ENCODE data around the gene ARHGAP22. TPM values are rescaled to one million over a fixed set of nuclear protein-coding genes. Genes with fewer than 3 reads are reported as not detected.

ARHGAP22 gene
- total RNA-seq, 2 experiments from 2014 or later: 0.25 TPM; not detected in 1

- no peak for DNase-seq
- POLR2A ChIA-PET: no interaction called here
- H3K9me3 Mint-ChIP-seq: no peaks in the 10 kb centered on the region
- H3K36me3 Mint-ChIP-seq (ENCODE audit: low read depth): no peaks in the 10 kb centered on the region
- H3K27ac Mint-ChIP-seq: no peak overlapping the region
- H3K27me3 Mint-ChIP-seq: no peaks in the 10 kb centered on the region
- CTCF ChIA-PET: no interaction called here
- H3K4me1 Mint-ChIP-seq: peaks cover 2% of the 10 kb centered on the region
- H3K4me3 Mint-ChIP-seq: no peak overlapping the region
These were observed 138.1 kb downstream of the ARHGAP22 start for GRCh38 chr10:48466611-48467240.

- Mint-ChIP-seq H3K27me3 (no peaks in the 10 kb centered on the region), H3K36me3 (ENCODE audit: low read depth) (no peaks in the 10 kb centered on the region), H3K4me3 (no peak overlapping the region), H3K27ac (no peak overlapping the region), H3K9me3 (no peaks in the 10 kb centered on the region), H3K4me1 (peaks cover 2% of the 10 kb centered on the region)
- no peak for DNase-seq
- ChIA-PET CTCF (no interaction called here), POLR2A (no interaction called here)
These were observed 138.9 kb downstream of the ARHGAP22 start for GRCh38 chr10:48465860-48466521.

- ChIA-PET POLR2A (no interaction called here), CTCF (no interaction called here)
- Mint-ChIP-seq H3K27me3 (no peaks in the 10 kb centered on the region), H3K9me3 (no peaks in the 10 kb centered on the region), H3K27ac (no peak overlapping the region), H3K4me1 (peaks cover 2% of the 10 kb centered on the region), H3K4me3 (no peak overlapping the region), H3K36me3 (ENCODE audit: low read depth) (no peaks in the 10 kb centered on the region)
- DNase-seq: no peak
These were observed 139.8 kb downstream of the ARHGAP22 start for GRCh38 chr10:48464871-48465736.

GRCh38 chr10:48464121-48464870 lies 140.6 kb downstream of the ARHGAP22 start:
- ChIA-PET POLR2A (no interaction called here), CTCF (no interaction called here)
- H3K4me1 Mint-ChIP-seq: peaks cover 2% of the 10 kb centered on the region
- H3K4me3 Mint-ChIP-seq: no peak overlapping the region
- H3K27me3 Mint-ChIP-seq: no peaks in the 10 kb centered on the region
- no peaks in the 10 kb centered on the region for H3K9me3 Mint-ChIP-seq
- no peak for DNase-seq
- no peaks in the 10 kb centered on the region for H3K36me3 Mint-ChIP-seq (ENCODE audit: low read depth)
- no peak overlapping the region for H3K27ac Mint-ChIP-seq

GRCh38 chr10:48463318-48464003 lies 141.4 kb downstream of the ARHGAP22 start:
- Mint-ChIP-seq H3K27ac (no peak overlapping the region), H3K9me3 (no peaks in the 10 kb centered on the region), H3K36me3 (ENCODE audit: low read depth) (no peaks in the 10 kb centered on the region), H3K4me1 (peaks cover 2% of the 10 kb centered on the region), H3K4me3 (no peak overlapping the region), H3K27me3 (no peaks in the 10 kb centered on the region)
- DNase-seq: no peak
- CTCF ChIA-PET: no interaction called here
- POLR2A ChIA-PET: no interaction called here

- CTCF ChIA-PET: no interaction called here
- no peak overlapping the region for H3K27ac Mint-ChIP-seq
- H3K9me3 Mint-ChIP-seq: no peaks in the 10 kb centered on the region
- H3K27me3 Mint-ChIP-seq: no peaks in the 10 kb centered on the region
- no peaks in the 10 kb centered on the region for H3K4me1 Mint-ChIP-seq
- H3K36me3 Mint-ChIP-seq (ENCODE audit: low read depth): no peaks in the 10 kb centered on the region
- no peak for DNase-seq
- no peak overlapping the region for H3K4me3 Mint-ChIP-seq
- POLR2A ChIA-PET: no interaction called here
These were observed 142.3 kb downstream of the ARHGAP22 start for GRCh38 chr10:48462482-48463020.

- Mint-ChIP-seq H3K4me3 (no peak overlapping the region), H3K27me3 (no peaks in the 10 kb centered on the region), H3K9me3 (no peaks in the 10 kb centered on the region), H3K27ac (no peak overlapping the region), H3K4me1 (no peaks in the 10 kb centered on the region), H3K36me3 (ENCODE audit: low read depth) (no peaks in the 10 kb centered on the region)
- CTCF ChIA-PET: no interaction called here
- no peak for DNase-seq
- POLR2A ChIA-PET: no interaction called here
These were observed 143.0 kb downstream of the ARHGAP22 start for GRCh38 chr10:48461623-48462481.

- Mint-ChIP-seq H3K4me1 (no peaks in the 10 kb centered on the region), H3K36me3 (ENCODE audit: low read depth) (no peaks in the 10 kb centered on the region), H3K27ac (no peak overlapping the region), H3K9me3 (no peaks in the 10 kb centered on the region), H3K4me3 (no peak overlapping the region), H3K27me3 (no peaks in the 10 kb centered on the region)
- no peak for DNase-seq
- POLR2A ChIA-PET: no interaction called here
- CTCF ChIA-PET: no interaction called here
These were observed 144.7 kb downstream of the ARHGAP22 start for GRCh38 chr10:48460182-48460581.

GRCh38 chr10:48459270-48460150 lies 145.4 kb downstream of the ARHGAP22 start:
- no peak overlapping the region for H3K27ac Mint-ChIP-seq
- DNase-seq: no peak
- H3K36me3 Mint-ChIP-seq (ENCODE audit: low read depth): no peaks in the 10 kb centered on the region
- H3K27me3 Mint-ChIP-seq: no peaks in the 10 kb centered on the region
- POLR2A ChIA-PET: no interaction called here
- H3K4me1 Mint-ChIP-seq: no peaks in the 10 kb centered on the region
- H3K9me3 Mint-ChIP-seq: no peaks in the 10 kb centered on the region
- CTCF ChIA-PET: no interaction called here
- H3K4me3 Mint-ChIP-seq: no peak overlapping the region

- CTCF ChIA-PET: no interaction called here
- Mint-ChIP-seq H3K36me3 (ENCODE audit: low read depth) (no peaks in the 10 kb centered on the region), H3K27ac (no peak overlapping the region), H3K27me3 (no peaks in the 10 kb centered on the region), H3K4me3 (no peak overlapping the region), H3K4me1 (no peaks in the 10 kb centered on the region), H3K9me3 (no peaks in the 10 kb centered on the region)
- POLR2A ChIA-PET: no interaction called here
- no peak for DNase-seq
These were observed 146.2 kb downstream of the ARHGAP22 start for GRCh38 chr10:48458662-48459048.

GRCh38 chr10:48457949-48458661 lies 146.8 kb downstream of the ARHGAP22 start:
- no peak overlapping the region for H3K4me3 Mint-ChIP-seq
- no peak for DNase-seq
- H3K36me3 Mint-ChIP-seq (ENCODE audit: low read depth): no peaks in the 10 kb centered on the region
- H3K27ac Mint-ChIP-seq: no peak overlapping the region
- ChIA-PET CTCF (no interaction called here), POLR2A (interaction anchor here (1.3 kb wide), 1 partner anchor 13 kb away, joined by 3 read pairs; no protein-coding TSS in a partner anchor)
- H3K4me1 Mint-ChIP-seq: no peaks in the 10 kb centered on the region
- H3K27me3 Mint-ChIP-seq: no peaks in the 10 kb centered on the region
- H3K9me3 Mint-ChIP-seq: no peaks in the 10 kb centered on the region

All from activated CD4-positive, alpha-beta memory T cell treated with anti-CD3 and anti-CD28 coated beads, Interleukin-2, amount 10 ng/mL, durations not matched to agents 7 days and 5 days (primary cell).